Adrenal gland (tissue), 5 donors: ENCODE results near the gene CWF19L1.

Experiments
- CTCF ChIP-seq, 6 experiments: fragments of 450-650 bp in 4 of 6; fragments of 200-600 bp in 2 of 6; sonication (generic) in 1 of 6; IDR thresholded peaks; 1 replicate in 5 of 6; 2 replicates in 1 of 6; pipeline versions ENCODE4 v1.5.1 to v1.8.0; 2016 to 2021; ENCODE audit warnings: antibody characterized with exemption in 6 of 6, mild to moderate bottlenecking in 2 of 6, moderate library complexity in 1 of 6
- POLR2A ChIP-seq, 2 donors: fragments of 450-650 bp; IDR thresholded peaks; one replicate each; pipeline ENCODE4 v1.6.1; 2017; ENCODE audit warnings: antibody characterized with exemption in 2 of 2, mild to moderate bottlenecking in 2 of 2, moderate library complexity in 1 of 2
- donor health status: DM: no; HTN: no; CAD: no.

DNA sequence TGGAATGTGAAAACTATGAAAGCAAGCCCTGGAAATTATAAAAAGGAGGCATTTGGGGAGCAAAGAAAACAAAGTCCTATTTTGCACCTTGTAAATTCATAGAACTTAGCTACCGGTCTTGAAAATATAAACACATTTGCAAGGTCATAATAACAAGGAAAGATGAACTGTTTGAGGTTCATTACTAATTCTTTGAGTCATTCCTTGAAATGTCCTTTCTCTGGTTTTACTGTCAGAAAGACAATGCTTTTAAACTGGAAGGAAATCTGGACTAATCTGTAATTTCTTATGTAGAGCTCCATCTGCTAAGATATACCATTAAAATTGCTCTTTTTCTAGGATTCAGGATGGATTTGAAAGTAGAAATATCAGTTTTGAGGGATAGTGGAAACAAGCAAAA lies 83.0 kb downstream of the CWF19L1 start:
- no peak for TF ChIP-seq CTCF (IDR thresholded peaks at IDR 0.05)
- no peak for TF ChIP-seq POLR2A (IDR thresholded peaks at IDR 0.05)
